Measurements from ENCODE around the gene AMT. TPM values are rescaled to one million over a fixed set of nuclear protein-coding genes. Genes with fewer than 3 reads are reported as not detected.

AMT gene
- total and polyA plus RNA-seq, 5 donors = 17.4 to 33.7 (median 28.3) TPM

DNA sequence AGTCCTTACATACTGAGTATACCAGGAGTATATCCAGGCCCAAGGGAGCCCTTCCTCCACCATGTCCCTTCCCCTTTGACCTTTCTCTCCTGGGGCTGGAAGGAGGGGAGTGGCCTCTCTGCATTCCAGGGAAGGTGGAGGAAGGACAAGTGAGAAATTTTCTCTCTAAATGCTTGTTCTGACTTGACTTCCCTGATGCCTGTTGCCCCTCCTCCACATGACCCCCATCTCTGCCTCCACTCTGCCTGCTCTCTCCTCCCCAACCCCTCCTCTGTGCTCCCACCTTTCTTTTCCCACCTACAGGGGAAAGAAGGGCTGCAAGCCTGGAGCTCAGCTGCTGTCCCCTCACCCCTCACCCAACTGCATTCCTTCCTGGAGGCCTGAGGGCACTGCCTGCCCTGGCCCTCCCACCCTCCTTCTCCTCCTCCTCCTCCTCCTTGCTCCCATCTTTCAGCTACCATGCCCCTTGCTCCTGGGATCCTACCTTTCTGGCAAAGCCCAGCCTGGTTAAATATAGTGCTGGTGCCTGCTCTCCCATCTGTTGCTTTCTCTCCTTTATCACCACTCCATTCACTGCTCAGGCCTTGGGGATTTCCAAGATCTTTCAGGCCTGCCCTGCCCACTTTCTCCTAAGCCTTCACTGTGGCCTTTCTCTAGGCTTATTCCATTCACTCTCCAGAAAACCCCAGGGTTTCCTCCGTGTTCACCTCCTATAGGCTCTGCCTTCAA is 39.3 kb upstream of the AMT start:
- Histone ChIP-seq H3K4me3 (ENCODE audit: low read length) (no peak overlapping the region), H3K9me3 (ENCODE audit: control insufficient read depth, low read length) (no peaks in the 10 kb centered on the region), H3K4me1 (ENCODE audit: control insufficient read depth, insufficient read depth, low read length) (peaks cover 15% of the 10 kb centered on the region), H3K27ac (ENCODE audit: low read length) (peak overlapping the region; percentile 54), H3K27me3 (ENCODE audit: control insufficient read depth, insufficient read depth) (no peaks in the 10 kb centered on the region)
- DNase-seq (no peak), ATAC-seq (no peak)
- 31% methylated on average over 1 of the region's 1 CpG for WGBS
- intact Hi-C loops (cut with DNase I) = loop anchor here in 1 of 4 donors (10.0 kb wide), 1 partner anchor 213 kb away; the partner anchor contains the start of gene APEH

DNA sequence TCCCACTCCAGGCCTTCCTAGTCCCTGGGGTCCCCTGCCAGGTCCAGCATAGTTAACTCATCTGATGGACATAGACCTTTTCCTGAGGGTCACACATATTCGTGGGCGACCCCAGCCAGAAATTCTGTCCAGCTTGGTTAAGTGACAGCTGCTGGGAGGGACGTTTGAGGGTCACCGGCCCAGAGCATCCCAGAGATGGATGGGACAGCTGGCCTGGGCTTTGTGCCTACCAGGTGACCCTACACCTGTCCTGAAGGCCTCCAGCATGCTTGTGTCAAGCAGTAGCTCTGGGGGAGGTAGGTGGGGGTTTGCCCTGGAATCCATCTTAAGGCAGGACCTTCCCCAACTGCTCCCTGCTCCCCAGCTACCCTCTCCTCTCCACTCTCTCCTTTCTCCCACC is 38.7 kb upstream of the AMT start:
- DNase-seq (no peak), ATAC-seq (no peak)
- Histone ChIP-seq H3K4me1 (ENCODE audit: control insufficient read depth, insufficient read depth, low read length) (peaks cover 14% of the 10 kb centered on the region), H3K4me3 (ENCODE audit: low read length) (no peak overlapping the region), H3K9me3 (ENCODE audit: control insufficient read depth, low read length) (no peaks in the 10 kb centered on the region), H3K27me3 (ENCODE audit: control insufficient read depth, insufficient read depth) (no peaks in the 10 kb centered on the region), H3K27ac (ENCODE audit: low read length) (no peak overlapping the region)
- intact Hi-C loops (cut with DNase I) = loop anchor here in 1 of 4 donors (10.0 kb wide), 1 partner anchor 214 kb away; the partner anchor contains the start of gene APEH
- 83% methylated on average over 4 of the region's 4 CpGs for WGBS

DNA sequence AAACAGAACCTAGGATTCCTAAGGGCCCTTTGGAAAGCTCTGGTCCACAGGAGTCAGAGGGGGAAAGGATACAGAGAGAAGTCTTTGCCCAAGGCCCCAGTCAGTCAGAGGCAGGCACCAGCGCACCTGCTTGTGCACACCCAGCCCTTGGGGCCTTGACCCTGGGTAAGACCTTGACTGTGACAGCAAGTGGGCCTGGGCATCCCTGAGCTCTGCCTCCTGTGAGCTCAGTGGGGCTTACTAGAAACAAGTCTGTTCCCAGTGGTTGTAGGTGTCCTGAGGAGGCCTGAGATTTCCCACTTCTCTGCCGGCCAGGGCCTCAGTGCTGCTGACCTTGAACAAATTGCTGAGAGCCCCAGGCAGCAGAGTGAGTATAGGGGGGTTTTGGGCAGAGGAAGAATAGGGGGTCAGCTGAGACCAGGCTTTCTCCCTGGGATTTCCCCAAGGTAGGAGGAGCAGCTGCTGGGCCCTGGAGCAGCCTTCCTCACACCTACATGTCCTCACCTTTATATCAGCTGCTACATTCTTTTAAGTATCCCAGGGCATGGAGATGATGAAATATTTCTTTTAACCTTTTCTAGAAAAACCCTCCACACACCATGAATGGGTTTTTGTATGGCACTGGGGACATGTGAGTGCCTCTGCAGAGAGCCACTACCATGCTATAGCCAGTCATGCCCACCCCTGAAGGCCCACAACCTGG is 38.1 kb upstream of the AMT start:
- Histone ChIP-seq H3K27me3 (ENCODE audit: control insufficient read depth, insufficient read depth) (no peaks in the 10 kb centered on the region), H3K9me3 (ENCODE audit: control insufficient read depth, low read length) (no peaks in the 10 kb centered on the region), H3K4me3 (ENCODE audit: low read length) (no peak overlapping the region), H3K27ac (ENCODE audit: low read length) (peak overlapping the region; percentile 13), H3K4me1 (ENCODE audit: control insufficient read depth, insufficient read depth, low read length) (peaks cover 9% of the 10 kb centered on the region)
- intact Hi-C loops (cut with DNase I) = loop anchor here in 1 of 4 donors (10.0 kb wide), 1 partner anchor 214 kb away; the partner anchor contains the start of gene APEH
- 80% methylated on average over 2 of the region's 2 CpGs for WGBS
- DNase-seq (no peak), ATAC-seq (no peak)

DNA sequence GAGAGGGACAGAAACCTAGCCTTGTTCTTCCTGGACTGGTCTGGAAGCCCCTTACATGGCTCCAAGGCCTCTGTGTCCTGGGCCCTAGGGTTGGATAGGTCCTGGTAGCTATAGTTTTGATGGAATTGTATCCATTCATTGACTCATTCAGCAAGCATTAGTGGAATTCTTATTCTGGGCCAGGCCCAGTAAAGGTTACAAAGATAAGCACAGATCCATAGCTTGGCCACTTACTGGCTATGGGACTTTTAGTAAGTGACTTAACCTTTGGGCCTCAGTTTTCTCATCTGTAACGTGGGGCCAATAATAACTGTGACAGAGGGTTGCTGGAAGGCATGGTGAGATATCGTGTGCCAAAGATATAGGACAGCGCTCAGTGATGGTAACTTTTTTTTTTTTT is 34.2 kb upstream of the AMT start:
- Histone ChIP-seq H3K4me1 (ENCODE audit: control insufficient read depth, insufficient read depth, low read length) (peaks cover 5% of the 10 kb centered on the region), H3K9me3 (ENCODE audit: control insufficient read depth, low read length) (no peaks in the 10 kb centered on the region), H3K27ac (ENCODE audit: low read length) (no peak overlapping the region), H3K27me3 (ENCODE audit: control insufficient read depth, insufficient read depth) (no peaks in the 10 kb centered on the region), H3K4me3 (ENCODE audit: low read length) (no peak overlapping the region)
- no peak for DNase-seq
- intact Hi-C loops (cut with DNase I) = loop anchor here in 1 of 4 donors (10.0 kb wide), 1 partner anchor 282 kb away; the partner anchor contains the start of gene KLHDC8B
- 88% methylated on average over 3 of the region's 3 CpGs for WGBS
- ATAC-seq = no peak

DNA sequence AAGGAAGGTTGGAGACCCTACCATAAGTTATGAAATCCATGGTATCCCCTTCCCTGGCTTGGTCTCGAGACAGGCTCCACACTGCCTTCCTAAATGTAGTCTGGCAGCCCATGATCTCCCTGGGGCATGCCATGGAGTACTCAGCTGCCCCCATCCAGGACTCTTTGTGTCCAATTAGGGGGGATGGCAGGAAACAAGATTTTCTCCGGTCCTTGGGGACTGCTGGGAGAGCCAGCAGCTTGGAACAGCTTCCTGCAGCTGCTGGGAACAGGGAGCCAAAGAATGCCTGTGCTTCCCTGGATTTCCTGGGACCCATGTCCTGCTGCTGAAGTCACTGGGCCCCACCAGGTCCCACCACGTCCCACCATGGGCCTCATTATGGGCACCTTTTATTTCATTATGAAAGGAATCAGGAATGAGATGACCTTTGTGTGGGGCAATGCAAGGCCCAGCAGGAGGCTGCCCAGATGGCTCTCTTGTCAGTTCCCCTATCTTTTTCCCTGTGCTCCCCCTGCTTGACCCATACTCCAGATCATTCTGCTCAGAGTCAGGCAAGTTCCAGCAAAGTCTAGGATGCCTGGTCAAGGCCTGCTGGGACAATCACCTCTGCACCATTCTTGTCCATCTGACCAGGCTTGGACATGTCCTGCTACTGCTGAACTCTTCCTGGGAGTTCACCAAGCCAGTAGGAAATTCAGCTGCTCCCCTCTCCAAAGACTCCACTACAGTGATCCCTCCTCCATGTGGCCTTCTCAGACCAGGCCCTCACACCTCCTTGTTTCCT is 32.8 kb upstream of the AMT start:
- ATAC-seq (peak; percentile 60 to 71), DNase-seq (peak; percentile 40 to 75 (median 69))
- Histone ChIP-seq H3K27ac (ENCODE audit: low read length) (no peak overlapping the region), H3K27me3 (ENCODE audit: control insufficient read depth, insufficient read depth) (no peaks in the 10 kb centered on the region), H3K9me3 (ENCODE audit: control insufficient read depth, low read length) (no peaks in the 10 kb centered on the region), H3K4me1 (ENCODE audit: control insufficient read depth, insufficient read depth, low read length) (peaks cover under 1% of the 10 kb centered on the region), H3K4me3 (ENCODE audit: low read length) (no peak overlapping the region)
- intact Hi-C loops (cut with DNase I) = loop anchor here in 1 of 4 donors (10.0 kb wide), 1 partner anchor 280 kb away; the partner anchor contains the start of gene KLHDC8B
- WGBS = 25% methylated on average over 3 of the region's 3 CpGs

DNA sequence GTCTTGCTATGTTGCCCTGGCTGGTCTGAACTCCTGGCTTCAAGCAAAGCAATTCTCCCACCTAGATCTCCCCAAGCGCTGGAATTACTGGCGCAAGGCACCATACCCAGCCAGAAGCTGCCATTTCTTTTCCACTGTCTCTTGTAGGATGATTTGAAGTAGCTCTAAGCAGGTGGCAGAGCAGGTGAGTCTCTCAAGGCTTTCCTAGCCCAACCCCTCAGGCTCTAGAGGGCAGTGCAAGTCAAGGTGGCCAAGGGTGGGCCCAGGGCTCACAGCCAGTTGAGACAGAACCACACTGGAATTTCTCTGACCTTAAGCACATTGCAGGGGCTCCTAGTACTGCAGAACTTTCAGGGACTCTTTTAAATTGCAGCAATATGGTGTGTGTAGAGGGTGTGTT is 32.2 kb upstream of the AMT start:
- Histone ChIP-seq H3K4me1 (ENCODE audit: control insufficient read depth, insufficient read depth, low read length) (no peaks in the 10 kb centered on the region), H3K9me3 (ENCODE audit: control insufficient read depth, low read length) (no peaks in the 10 kb centered on the region), H3K27ac (ENCODE audit: low read length) (peak overlapping the region; percentile 42), H3K4me3 (ENCODE audit: low read length) (no peak overlapping the region), H3K27me3 (ENCODE audit: control insufficient read depth, insufficient read depth) (no peaks in the 10 kb centered on the region)
- DNase-seq (no peak), ATAC-seq (peak; percentile 58 to 64)
- intact Hi-C loops (cut with DNase I) = loop anchor here in 1 of 4 donors (10.0 kb wide), 1 partner anchor 280 kb away; the partner anchor contains the start of gene KLHDC8B
- WGBS = 81% methylated on average over 2 of the region's 2 CpGs

DNA sequence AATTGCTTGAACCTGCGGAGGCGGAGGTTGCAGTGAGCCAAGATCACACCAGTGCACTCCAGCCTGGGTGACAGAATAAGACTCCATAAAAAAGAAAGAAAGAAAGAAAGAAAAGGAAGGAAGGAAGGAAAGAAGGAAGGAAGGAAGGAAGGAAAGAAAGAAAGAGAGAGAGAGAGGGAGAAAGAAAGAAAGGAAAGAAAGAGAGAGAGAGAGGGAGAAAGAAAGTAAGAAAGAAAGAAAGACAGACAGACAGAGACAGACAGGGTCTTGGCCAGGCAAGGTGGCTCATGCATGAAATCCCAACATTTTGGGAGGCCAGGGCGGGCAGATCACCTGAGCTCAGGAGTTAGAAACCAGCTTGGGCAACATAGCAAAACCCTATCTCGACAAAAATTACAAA is 31.3 kb upstream of the AMT start:
- 96% methylated on average over 4 of the region's 4 CpGs for WGBS
- DNase-seq (no peak), ATAC-seq (no peak)
- H3K27ac ChIP-seq (ENCODE audit: low read length) = no peak overlapping the region
- intact Hi-C loops (cut with DNase I) = loop anchor here in 1 of 4 donors (10.0 kb wide), 1 partner anchor 279 kb away; the partner anchor contains the start of gene KLHDC8B
- H3K9me3 ChIP-seq (ENCODE audit: control insufficient read depth, low read length) = no peaks in the 10 kb centered on the region
- H3K4me3 ChIP-seq (ENCODE audit: low read length) = no peak overlapping the region
- H3K4me1 ChIP-seq (ENCODE audit: control insufficient read depth, insufficient read depth, low read length) = no peaks in the 10 kb centered on the region
- H3K27me3 ChIP-seq (ENCODE audit: control insufficient read depth, insufficient read depth) = no peaks in the 10 kb centered on the region

DNA sequence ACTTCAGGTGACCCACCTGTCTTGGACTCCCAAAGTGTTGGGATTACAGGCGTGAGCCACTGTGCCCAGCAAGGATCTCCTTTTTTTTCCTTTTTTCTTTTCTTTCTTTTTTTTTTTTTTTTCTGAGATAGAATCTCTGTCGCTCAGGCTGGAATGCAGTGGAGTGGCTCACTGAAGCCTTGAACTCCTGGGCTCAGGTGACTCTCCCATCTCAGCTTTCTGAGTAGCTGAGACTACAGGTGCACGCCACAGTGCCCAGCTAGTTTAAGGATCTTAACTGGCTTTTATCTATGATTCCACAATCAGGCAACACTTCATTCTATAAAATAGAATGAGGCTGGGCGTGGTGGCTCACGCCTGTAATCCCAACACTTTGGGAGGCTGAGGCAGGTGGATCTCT is 23.1 kb upstream of the AMT start:
- H3K27ac ChIP-seq (ENCODE audit: low read length) = no peak overlapping the region
- DNase-seq (no peak), ATAC-seq (no peak)
- no peak overlapping the region for H3K4me3 ChIP-seq (ENCODE audit: low read length)
- intact Hi-C loops (cut with DNase I) = loop anchor here in 3 of 4 donors (5.0 to 10.0 kb wide), 4 partner anchors 101 to 451 kb away; partner anchors contain the start of genes USP4 (in 2 of the 3) and P4HTM (in 1 of the 3)
- H3K9me3 ChIP-seq (ENCODE audit: control insufficient read depth, low read length) = no peaks in the 10 kb centered on the region
- 96% methylated on average over 5 of the region's 5 CpGs for WGBS
- H3K27me3 ChIP-seq (ENCODE audit: control insufficient read depth, insufficient read depth) = no peaks in the 10 kb centered on the region
- peaks cover 1% of the 10 kb centered on the region for H3K4me1 ChIP-seq (ENCODE audit: control insufficient read depth, insufficient read depth, low read length)

DNA sequence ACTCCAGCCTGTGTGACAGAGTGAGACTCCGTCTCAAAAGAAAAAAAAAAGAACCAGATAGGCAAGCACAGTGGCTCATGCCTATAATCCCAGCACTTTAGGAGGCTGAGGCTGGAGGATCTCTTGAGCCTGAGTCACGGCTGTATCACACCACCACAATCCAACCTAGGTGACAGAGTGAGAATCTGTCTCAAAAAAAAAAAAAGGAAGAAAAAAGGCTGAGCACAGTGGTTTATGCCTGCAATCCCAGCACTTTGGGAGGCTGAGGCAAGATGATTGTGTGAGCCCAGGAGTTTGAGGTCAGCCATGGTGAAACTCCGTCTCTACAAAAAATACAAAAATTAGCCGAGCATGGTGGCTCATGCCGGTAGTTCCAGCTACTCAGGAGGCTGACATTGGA is 12.5 kb upstream of the AMT start:
- H3K4me3 ChIP-seq (ENCODE audit: low read length) = no peak overlapping the region
- no peak overlapping the region for H3K27ac ChIP-seq (ENCODE audit: low read length)
- no peaks in the 10 kb centered on the region for H3K9me3 ChIP-seq (ENCODE audit: control insufficient read depth, low read length)
- intact Hi-C loops (cut with DNase I) = no loop called here
- ATAC-seq (no peak), DNase-seq (no peak)
- no peaks in the 10 kb centered on the region for H3K27me3 ChIP-seq (ENCODE audit: control insufficient read depth, insufficient read depth)
- no peaks in the 10 kb centered on the region for H3K4me1 ChIP-seq (ENCODE audit: control insufficient read depth, insufficient read depth, low read length)
- WGBS = 83% methylated on average over 5 of the region's 5 CpGs

DNA sequence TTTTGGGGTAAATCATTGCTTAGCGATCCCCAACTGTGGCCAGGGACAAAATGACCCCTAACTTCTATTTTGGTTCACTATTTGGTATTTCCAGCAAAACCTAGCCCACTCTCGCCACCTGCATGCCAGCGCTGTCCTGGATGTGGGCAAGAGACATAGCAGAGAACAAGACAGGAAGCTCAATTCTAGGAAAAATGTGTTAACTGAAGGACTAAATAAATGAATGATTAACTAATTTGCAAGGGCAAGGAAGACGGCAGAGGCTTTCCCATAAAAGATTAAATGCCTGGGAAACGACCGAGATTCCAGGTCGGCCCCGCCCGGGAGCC is 6.4 kb upstream of the AMT start:
- no peaks in the 10 kb centered on the region for H3K27me3 ChIP-seq (ENCODE audit: control insufficient read depth, insufficient read depth)
- no peaks in the 10 kb centered on the region for H3K4me1 ChIP-seq (ENCODE audit: control insufficient read depth, insufficient read depth, low read length)
- H3K4me3 ChIP-seq (ENCODE audit: low read length) = peak overlapping the region; percentile 57
- peak; percentile 1 to 3 for ATAC-seq
- peak overlapping the region; percentile 87 for H3K27ac ChIP-seq (ENCODE audit: low read length)
- intact Hi-C loops (cut with DNase I) = no loop called here
- no peaks in the 10 kb centered on the region for H3K9me3 ChIP-seq (ENCODE audit: control insufficient read depth, low read length)
- no peak for DNase-seq
- 4% methylated on average over 9 of the region's 9 CpGs for WGBS

All from right cardiac atrium (tissue), 5 donors.